ENCODE measurements around the gene SNAPIN. TPM values are rescaled to one million over a fixed set of nuclear protein-coding genes. Genes with fewer than 3 reads are reported as not detected.

Gene SNAPIN
- polyA plus RNA-seq, 1 of the 3 experiments (the other 2 are of a cell fraction), result 57.6 TPM

DNA sequence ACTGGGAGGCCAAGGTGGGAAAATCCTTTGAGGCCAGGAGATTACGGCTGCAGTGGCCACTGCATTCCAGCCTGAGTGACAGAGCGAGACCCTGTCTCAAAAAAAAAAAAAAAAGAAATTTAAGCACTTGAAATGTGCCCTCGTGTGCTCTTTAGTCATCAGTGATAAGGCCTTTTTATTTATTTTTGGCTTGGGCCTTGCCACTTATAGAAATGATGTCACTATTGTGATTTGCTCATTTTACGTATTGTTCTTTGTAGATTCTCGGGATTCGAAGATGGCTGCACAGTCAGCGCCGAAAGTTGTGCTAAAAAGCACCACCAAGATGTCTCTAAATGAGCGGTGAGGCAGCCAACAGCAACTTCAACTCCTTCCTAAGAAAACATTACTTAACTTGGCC, 22.2 kb upstream of the SNAPIN start:
- Histone ChIP-seq H4K20me1 (ENCODE audit: insufficient read depth) (peaks cover 3% of the 10 kb centered on the region; the same call in 1 of the 2 replicates), H3K4me3 (ENCODE audit: low read depth in 2 of 2, low read length in 1 of 2) (no peak overlapping the region), H3K27me3 (ENCODE audit: insufficient read depth) (no peaks in the 10 kb centered on the region), H3K9me3 (no peaks in the 10 kb centered on the region), H3K4me1 (ENCODE audit: control insufficient read depth in 1 of 2, insufficient read depth in 2 of 2, low read depth in 1 of 2, low read length in 1 of 2) (no peaks in the 10 kb centered on the region; a peak in 1 of 4 replicates), H3K4me2 (no peak overlapping the region), H3K36me3 (replicated peaks in 1 of 2; ENCODE audit: control insufficient read depth in 1 of 2, insufficient read depth in 2 of 2, low read length in 1 of 2) (peaks cover 44 to 59% of the 10 kb centered on the region in 2 experiments), H3F3A (replicated peaks; ENCODE audit: insufficient read depth) (peaks cover 24% of the 10 kb centered on the region), H3K9me2 (no peaks in the 10 kb centered on the region), H3K27ac (ENCODE audit: low read depth in 2 of 2, low read length in 1 of 2) (no peak overlapping the region), H3K79me2 (ENCODE audit: insufficient read depth) (peaks cover 70% of the 10 kb centered on the region), H2AFZ (ENCODE audit: low read depth) (no peak overlapping the region), H3K9ac (no peak overlapping the region)
- CTCF ChIA-PET, result no interaction called here
- no peak for DNase-seq
- POLR2A ChIA-PET, result interaction anchor here (0.6 kb wide), 1 partner anchor 14 kb away, joined by 3 read pairs; no protein-coding TSS in a partner anchor
- TF ChIP-seq, protein P1, sequence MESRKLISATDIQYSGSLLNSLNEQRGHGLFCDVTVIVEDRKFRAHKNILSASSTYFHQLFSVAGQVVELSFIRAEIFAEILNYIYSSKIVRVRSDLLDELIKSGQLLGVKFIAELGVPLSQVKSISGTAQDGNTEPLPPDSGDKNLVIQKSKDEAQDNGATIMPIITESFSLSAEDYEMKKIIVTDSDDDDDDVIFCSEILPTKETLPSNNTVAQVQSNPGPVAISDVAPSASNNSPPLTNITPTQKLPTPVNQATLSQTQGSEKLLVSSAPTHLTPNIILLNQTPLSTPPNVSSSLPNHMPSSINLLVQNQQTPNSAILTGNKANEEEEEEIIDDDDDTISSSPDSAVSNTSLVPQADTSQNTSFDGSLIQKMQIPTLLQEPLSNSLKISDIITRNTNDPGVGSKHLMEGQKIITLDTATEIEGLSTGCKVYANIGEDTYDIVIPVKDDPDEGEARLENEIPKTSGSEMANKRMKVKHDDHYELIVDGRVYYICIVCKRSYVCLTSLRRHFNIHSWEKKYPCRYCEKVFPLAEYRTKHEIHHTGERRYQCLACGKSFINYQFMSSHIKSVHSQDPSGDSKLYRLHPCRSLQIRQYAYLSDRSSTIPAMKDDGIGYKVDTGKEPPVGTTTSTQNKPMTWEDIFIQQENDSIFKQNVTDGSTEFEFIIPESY (IDR thresholded peaks at IDR 0.05; ENCODE audit: borderline replicate concordance, low read depth), result no peak
- TF ChIP-seq, protein P2, sequence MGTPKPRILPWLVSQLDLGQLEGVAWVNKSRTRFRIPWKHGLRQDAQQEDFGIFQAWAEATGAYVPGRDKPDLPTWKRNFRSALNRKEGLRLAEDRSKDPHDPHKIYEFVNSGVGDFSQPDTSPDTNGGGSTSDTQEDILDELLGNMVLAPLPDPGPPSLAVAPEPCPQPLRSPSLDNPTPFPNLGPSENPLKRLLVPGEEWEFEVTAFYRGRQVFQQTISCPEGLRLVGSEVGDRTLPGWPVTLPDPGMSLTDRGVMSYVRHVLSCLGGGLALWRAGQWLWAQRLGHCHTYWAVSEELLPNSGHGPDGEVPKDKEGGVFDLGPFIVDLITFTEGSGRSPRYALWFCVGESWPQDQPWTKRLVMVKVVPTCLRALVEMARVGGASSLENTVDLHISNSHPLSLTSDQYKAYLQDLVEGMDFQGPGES (IDR thresholded peaks at IDR 0.05; ENCODE audit: low read depth, low read length), result no peak
- no peak for TF ChIP-seq RCOR1 (IDR thresholded peaks at IDR 0.05; ENCODE audit: low read length)
- no peak for TF ChIP-seq FOXJ3 (CRISPR knock-in tag; IDR thresholded peaks at IDR 0.05)
- WGBS (ENCODE audit: low lambda C conversion rate), result 96% methylated on average over 9 of the region's 9 CpGs

DNA sequence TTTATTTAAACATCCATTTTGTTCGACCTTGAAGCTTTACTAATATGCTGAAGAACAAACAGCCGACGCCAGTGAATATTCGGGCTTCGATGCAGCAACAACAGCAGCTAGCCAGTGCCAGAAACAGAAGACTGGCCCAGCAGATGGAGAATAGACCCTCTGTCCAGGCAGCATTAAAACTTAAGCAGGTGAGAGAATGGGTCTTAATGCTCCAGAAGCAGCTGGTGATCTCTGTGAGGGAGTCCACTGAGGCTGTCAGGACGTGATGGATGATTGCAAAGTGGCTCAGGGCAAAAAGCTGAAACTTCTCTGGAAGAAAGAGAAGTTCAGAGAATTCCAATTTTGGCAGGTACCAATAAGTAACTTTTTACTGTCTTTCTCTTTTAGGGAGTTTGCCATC, 20.2 kb upstream of the SNAPIN start:
- H3K36me3 ChIP-seq (replicated peaks in 1 of 2; ENCODE audit: control insufficient read depth in 1 of 2, insufficient read depth in 2 of 2, low read length in 1 of 2), result peaks cover 64 to 77% of the 10 kb centered on the region in 2 experiments
- H2AFZ ChIP-seq (ENCODE audit: low read depth), result no peak overlapping the region
- H3K27me3 ChIP-seq (ENCODE audit: insufficient read depth), result no peaks in the 10 kb centered on the region
- peaks cover 87% of the 10 kb centered on the region for H3K79me2 ChIP-seq (ENCODE audit: insufficient read depth)
- POLR2A ChIA-PET, result interaction anchor here (1.4 kb wide), 1 partner anchor 13 kb away, joined by 3 read pairs; no protein-coding TSS in a partner anchor
- CTCF ChIA-PET, result interaction anchor here (1.3 to 3.3 kb wide), 4 partner anchors 20 to 128 kb away, joined by 3 to 13 read pairs (median 9); no protein-coding TSS in a partner anchor
- H3K4me2 ChIP-seq, result no peak overlapping the region
- WGBS (ENCODE audit: low lambda C conversion rate), result 88% methylated on average over 6 of the region's 6 CpGs
- H4K20me1 ChIP-seq (ENCODE audit: insufficient read depth), result peaks cover 3% of the 10 kb centered on the region; the same call in 1 of the 2 replicates
- H3K27ac ChIP-seq (ENCODE audit: low read depth in 2 of 2, low read length in 1 of 2), result no peak overlapping the region
- H3K4me1 ChIP-seq (ENCODE audit: control insufficient read depth in 1 of 2, insufficient read depth in 2 of 2, low read depth in 1 of 2, low read length in 1 of 2), result no peaks in the 10 kb centered on the region; a peak in 1 of 4 replicates
- H3K9ac ChIP-seq, result no peak overlapping the region
- H3K9me2 ChIP-seq, result no peaks in the 10 kb centered on the region
- H3K4me3 ChIP-seq (ENCODE audit: low read depth in 2 of 2, low read length in 1 of 2), result no peak overlapping the region
- DNase-seq, result no peak
- H3F3A ChIP-seq (replicated peaks; ENCODE audit: insufficient read depth), result peaks cover 30% of the 10 kb centered on the region
- no peaks in the 10 kb centered on the region for H3K9me3 ChIP-seq
- TF ChIP-seq EP300 (IDR thresholded peaks at IDR 0.05; ENCODE audit: borderline replicate concordance in 1 of 2, low read depth in 1 of 2, low read length in 1 of 2), result no peak
- TF ChIP-seq GATA2 (CRISPR knock-in tag; IDR thresholded peaks at IDR 0.05), result no peak
- no peak for TF ChIP-seq NFIC (IDR thresholded peaks at IDR 0.05; ENCODE audit: borderline replicate concordance)
- TF ChIP-seq, protein P2 (IDR thresholded peaks at IDR 0.05; ENCODE audit: low read depth, low read length), result no peak
- TF ChIP-seq RXRA (IDR thresholded peaks at IDR 0.05; ENCODE audit: borderline replicate concordance, low read depth), result no peak
- TF ChIP-seq, protein P3, sequence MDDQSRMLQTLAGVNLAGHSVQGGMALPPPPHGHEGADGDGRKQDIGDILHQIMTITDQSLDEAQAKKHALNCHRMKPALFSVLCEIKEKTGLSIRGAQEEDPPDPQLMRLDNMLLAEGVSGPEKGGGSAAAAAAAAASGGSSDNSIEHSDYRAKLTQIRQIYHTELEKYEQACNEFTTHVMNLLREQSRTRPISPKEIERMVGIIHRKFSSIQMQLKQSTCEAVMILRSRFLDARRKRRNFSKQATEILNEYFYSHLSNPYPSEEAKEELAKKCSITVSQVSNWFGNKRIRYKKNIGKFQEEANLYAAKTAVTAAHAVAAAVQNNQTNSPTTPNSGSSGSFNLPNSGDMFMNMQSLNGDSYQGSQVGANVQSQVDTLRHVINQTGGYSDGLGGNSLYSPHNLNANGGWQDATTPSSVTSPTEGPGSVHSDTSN (IDR thresholded peaks at IDR 0.05), result no peak
- TF ChIP-seq EZH2phosphoT487 (IDR thresholded peaks at IDR 0.05; ENCODE audit: borderline replicate concordance, low read depth), result no peak
- no peak for TF ChIP-seq FOXJ3 (CRISPR knock-in tag; IDR thresholded peaks at IDR 0.05)
- TF ChIP-seq RAD21 (IDR thresholded peaks at IDR 0.05; ENCODE audit: low read length), result no peak
- TF ChIP-seq, protein P1 (IDR thresholded peaks at IDR 0.05; ENCODE audit: borderline replicate concordance, low read depth), result no peak
- no peak for TF ChIP-seq TCF12 (IDR thresholded peaks at IDR 0.05)
- TF ChIP-seq TAF1 (IDR thresholded peaks at IDR 0.05; ENCODE audit: borderline replicate concordance, low read depth, low read length), result no peak
- TF ChIP-seq, protein P4, sequence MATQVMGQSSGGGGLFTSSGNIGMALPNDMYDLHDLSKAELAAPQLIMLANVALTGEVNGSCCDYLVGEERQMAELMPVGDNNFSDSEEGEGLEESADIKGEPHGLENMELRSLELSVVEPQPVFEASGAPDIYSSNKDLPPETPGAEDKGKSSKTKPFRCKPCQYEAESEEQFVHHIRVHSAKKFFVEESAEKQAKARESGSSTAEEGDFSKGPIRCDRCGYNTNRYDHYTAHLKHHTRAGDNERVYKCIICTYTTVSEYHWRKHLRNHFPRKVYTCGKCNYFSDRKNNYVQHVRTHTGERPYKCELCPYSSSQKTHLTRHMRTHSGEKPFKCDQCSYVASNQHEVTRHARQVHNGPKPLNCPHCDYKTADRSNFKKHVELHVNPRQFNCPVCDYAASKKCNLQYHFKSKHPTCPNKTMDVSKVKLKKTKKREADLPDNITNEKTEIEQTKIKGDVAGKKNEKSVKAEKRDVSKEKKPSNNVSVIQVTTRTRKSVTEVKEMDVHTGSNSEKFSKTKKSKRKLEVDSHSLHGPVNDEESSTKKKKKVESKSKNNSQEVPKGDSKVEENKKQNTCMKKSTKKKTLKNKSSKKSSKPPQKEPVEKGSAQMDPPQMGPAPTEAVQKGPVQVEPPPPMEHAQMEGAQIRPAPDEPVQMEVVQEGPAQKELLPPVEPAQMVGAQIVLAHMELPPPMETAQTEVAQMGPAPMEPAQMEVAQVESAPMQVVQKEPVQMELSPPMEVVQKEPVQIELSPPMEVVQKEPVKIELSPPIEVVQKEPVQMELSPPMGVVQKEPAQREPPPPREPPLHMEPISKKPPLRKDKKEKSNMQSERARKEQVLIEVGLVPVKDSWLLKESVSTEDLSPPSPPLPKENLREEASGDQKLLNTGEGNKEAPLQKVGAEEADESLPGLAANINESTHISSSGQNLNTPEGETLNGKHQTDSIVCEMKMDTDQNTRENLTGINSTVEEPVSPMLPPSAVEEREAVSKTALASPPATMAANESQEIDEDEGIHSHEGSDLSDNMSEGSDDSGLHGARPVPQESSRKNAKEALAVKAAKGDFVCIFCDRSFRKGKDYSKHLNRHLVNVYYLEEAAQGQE (IDR thresholded peaks at IDR 0.05; ENCODE audit: low read depth, low read length), result no peak
